ENCODE measurements around the gene ALKBH1.
"Not testable (repeated sequence)": the region's sequence is repeated elsewhere in the genome, so short reads cannot be mapped to it uniquely, and the experiment has no call there.

Gene ALKBH1

DNA sequence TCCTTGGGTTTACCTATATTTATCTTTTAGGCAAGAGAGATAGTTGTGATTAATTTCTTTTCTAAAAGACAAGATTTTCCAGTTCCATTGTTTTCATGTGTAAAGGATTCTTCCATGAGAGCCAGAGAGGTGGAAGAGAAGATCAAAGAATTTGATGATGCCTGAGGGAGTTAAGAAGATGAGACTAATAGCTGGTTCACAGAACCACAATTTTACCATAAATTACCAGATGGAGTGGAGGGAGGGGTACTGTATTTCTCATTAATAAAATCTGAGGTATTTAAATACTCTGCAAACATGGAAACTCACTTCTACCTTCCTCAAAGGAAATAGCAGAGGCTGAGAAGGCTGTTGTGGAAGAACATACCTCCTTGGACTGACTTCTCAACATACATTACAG is 34.6 kb downstream of the ALKBH1 start:
- no peak for DNase-seq

DNA sequence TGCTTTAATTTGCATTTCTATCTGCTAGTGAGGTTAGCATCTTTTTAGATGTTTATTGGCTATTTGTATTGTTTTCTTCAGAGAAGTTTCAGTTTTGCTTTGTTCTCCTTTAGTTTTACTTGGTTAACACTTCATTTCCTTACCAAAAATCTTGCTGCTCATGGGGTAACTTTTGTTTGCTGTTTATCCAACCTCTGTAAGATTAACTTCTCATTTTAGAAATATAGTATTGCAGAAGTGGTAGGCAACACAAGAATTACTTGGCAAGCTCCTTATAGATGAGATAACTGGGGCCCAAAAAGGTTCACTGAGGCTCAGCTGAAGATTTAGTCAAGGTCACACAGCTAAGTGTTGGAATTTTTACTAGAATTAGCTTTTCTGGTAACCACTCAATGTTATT is 40.5 kb downstream of the ALKBH1 start:
- no peak for DNase-seq

DNA sequence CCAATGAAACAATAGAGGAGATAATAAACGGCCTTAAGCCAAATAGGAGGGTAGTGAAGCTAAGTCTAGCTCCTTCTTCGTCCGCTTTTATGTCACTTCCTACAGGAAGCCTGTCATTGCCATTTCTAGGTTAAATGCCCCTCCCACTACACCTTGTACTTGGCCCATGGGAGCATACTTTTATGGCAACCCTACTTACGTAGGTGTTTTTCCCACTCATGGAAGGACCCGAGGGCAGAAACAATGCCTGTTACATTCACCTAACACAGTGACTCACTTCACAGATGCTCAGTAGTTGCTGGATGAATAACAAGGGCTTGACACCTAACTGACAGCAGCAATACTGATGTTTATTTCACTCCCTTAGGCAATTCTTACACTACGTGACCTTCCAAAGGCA is 44.5 kb downstream of the ALKBH1 start:
- no peak for DNase-seq

DNA sequence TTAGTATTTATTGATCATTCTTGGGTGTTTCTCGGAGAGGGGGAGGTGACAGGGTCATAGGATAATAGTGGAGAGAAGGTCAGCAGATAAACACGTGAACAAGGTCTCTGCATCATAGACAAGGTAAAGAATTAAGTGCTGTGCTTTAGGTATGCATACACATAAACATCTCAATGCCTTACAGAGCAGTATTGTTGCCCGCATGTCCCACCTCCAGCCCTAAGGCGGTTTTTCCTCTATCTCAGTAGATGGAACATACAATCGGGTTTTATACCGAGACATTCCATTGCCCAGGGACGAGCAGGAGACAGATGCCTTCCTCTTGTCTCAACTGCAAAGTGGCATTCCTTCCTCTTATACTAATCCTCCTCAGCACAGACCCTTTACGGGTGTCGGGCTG is 46.3 kb downstream of the ALKBH1 start:
- not testable (repeated sequence) for DNase-seq

DNA sequence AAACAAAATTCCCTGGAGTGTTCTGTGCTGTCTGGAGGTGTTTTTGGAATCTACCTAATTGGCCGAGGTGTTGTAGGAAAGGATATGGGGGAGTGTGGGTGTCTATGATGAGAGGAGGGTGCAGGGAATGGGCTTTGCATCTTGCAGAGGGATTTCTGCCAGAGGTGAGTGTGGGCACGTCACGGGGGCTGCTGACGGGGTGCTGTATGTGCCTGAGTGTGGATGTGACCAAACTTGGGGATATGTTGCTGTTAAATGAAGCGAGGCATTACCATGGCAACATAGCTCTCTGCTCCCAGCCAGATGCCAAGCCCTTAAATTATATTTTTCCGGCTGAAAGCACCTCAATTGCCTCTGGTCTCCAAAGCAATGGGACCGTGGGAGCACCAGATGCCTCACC is 47.1 kb downstream of the ALKBH1 start:
- DNase-seq: peak in 46 of 58 donors; percentile 2 to 72 (median 30)

DNA sequence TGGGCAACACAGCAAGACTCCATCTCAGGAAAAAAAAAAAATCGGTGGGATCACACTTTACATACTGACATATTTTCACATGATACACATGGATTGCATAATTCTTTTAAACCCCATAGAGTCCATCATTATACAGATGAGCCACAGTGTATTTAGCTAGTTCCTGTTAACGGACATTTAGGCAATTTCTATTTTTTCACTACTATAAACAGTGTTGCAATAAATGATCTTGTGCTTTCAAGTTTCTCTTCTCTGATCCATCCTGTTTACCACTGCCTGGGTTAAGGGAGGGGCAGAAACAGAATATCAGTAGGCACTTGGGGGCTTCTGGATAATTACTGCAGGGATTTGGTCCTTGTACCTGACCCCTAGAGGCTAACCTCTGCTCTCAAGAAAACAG is 48.0 kb downstream of the ALKBH1 start:
- no peak for DNase-seq

DNA sequence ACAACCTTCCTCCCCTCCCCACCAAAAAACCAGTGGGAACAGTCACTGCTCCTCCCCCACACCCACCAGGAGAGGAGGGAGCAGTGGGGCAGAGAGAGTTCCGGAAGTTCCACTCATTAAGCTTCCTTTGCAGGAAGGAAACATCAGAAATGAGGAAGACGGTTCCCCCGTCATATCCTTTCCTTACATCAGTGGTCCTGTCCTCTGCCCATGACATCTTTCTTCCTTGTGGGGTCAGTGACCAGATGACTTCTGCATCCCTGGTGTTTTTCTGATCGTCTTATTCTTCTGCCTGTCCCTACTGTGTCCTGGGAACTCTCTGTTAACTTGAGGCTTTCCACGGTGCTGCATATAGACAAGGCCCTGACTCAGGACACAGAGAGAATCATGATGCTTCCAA is 50.5 kb downstream of the ALKBH1 start:
- no peak for DNase-seq

DNA sequence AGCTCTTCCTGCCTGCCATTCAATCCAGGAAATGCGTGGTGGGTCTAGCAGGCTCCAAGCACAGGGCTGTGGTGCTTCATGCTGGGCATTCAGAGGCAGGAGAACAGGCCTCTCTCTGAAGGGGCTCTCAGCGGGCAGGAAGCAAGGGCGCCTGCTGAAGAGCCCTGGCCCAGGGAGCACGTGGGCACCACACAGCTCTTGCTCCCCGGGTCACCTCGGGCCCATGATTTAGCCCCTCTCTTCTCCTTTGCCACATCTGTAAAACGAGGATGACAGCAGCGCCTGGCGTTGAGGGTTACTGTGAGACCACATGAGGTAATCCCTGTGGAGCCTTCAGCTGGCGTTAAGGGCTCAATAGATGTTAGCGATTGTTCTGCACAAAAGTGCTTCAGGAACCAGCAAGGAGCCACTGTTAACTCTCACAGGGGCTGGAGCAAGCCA is 53.8 kb downstream of the ALKBH1 start:
- DNase-seq: no peak

DNA sequence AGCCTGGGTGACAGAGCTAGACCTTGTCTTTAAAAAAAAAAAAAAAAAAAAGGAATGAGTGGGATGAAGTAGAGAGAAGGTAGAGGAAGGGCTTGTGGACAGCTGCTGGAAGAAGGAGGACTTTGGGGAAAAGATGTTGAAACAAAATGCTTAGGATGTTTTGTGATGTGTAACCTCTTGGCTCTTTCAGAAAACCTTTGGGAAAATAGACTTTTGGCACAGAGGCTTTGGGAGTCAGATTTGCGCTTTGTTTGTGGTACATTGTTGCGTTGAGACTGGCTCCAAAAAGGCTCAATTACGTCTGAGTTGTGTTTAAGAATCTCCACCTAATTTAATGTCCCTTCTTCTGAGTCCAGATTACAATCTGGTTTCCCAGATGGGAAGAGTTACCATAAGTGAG is 58.5 kb downstream of the ALKBH1 start:
- DNase-seq: no peak

DNA sequence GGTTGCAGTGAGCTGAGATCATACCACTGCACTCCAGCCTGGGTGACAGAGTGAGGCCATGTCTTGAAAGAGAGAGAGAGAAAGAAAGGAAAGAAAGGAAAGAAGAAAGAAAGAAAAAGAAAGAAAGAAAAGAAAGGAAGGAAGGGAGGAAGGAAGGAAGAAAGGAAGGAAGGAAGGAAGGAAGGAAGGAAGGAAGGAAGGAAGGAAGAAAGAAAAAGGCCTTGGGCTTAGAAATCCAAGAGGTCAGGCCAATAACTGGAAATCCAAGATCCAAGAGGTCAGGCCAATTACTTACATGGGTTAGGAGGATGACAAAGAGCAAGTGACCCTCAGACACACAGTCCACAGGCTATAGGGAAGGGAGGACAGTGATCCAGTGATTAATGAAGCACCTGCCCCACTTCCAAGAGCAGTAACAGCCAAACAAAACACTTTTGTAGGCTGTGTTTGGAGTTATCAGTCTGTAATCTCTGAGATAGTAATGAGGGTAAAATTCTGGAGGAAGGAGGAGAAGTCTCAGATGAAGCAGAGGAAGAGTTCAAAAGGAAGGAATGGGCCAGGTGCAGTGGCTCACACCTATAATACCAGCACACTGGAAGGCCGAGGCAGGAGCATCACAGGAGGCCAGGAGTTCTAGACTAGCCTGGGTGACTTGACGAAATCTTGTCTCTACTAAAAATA is 59.2 kb downstream of the ALKBH1 start:
- no peak for DNase-seq

DNA sequence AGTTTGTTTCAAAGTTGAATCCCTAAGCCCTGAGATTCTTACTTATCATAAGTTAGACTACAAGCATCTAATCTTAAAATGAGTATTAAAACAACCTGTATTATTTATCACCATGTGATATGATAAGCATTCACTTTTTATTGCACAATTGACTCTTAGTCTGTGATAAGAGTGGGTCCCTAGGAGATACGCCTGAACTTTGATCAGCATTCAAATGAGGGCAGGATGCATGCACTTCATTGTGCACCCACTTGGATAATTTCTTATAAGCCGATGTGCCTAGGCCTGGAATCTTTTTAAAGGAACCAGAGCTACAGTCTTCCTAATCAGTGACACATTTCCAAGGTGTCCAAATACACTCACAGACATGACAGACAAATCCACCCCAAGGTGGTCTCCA is 60.0 kb downstream of the ALKBH1 start:
- no peak for DNase-seq

DNA sequence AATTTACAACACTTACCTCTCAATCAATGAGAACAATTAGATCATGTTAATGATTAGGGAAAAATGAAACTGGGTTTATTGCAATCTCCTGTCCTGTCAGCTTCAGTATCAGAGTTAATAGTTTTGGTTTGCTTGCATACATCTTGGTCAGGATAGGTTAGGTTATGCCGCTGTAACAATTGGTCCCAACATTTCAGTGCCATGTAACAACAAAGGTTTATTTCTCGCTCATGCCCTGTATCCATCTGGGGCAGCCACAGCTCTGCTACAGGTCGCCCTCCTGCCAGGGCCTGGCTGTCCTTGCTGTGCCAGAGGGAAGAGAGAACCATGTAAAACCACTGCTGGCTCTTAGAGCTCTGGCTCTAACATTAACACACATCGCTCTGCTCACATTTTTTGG is 60.9 kb downstream of the ALKBH1 start:
- no peak for DNase-seq

DNA sequence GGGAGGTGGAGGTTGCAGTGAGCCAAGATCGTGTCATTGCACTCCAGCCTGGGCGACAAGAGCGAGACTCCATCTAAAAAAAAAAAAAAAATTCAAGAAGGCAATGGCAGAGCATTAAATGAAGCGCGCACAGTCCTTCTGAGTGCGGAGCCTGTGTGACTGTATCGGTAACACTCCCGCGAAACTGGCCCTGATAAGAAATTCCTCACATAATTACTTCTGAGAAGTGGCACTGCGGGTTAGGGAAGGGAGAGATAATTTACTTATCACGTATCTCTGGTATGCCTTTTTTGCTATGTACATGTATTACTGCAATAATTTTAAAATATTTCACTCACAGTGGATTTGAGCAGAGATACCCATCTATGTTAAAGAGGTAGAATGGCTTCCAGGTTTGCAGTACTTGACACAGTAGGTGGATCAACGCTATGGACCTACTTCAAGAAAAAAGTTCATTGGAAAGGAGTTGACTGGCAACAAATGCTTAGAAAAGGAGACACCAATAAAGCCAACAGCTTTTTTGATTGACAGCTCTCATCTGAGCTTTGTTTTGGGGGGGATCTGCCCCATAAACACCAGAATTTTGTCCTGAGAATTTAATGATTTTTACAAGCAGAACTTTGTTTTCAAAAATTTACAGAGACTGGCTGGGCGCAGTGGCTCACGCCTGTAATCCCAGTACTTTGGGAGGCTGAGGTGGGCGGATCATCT is 62.1 kb downstream of the ALKBH1 start:
- no peak for DNase-seq

DNA sequence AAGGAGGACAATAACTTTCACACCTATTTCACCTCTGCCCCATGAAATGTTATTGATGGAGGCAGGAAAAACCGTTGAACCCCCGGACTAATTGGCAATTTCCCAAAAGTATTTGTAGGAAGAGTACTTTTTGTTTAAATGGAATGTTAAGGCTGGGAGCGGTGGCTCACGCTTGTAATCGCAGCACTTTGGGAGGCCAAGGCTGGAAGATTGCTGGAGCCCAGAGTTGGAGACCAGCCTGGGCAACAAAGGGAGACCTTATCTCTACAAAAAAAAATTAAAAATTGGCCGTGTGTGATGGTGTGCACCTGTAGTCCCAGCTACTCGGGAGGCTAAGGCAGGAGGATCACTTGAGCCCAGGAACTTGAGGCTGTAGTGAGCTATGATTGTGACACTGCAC is 65.4 kb downstream of the ALKBH1 start:
- DNase-seq: peak in 1 of 58 donors; percentile 53

DNA sequence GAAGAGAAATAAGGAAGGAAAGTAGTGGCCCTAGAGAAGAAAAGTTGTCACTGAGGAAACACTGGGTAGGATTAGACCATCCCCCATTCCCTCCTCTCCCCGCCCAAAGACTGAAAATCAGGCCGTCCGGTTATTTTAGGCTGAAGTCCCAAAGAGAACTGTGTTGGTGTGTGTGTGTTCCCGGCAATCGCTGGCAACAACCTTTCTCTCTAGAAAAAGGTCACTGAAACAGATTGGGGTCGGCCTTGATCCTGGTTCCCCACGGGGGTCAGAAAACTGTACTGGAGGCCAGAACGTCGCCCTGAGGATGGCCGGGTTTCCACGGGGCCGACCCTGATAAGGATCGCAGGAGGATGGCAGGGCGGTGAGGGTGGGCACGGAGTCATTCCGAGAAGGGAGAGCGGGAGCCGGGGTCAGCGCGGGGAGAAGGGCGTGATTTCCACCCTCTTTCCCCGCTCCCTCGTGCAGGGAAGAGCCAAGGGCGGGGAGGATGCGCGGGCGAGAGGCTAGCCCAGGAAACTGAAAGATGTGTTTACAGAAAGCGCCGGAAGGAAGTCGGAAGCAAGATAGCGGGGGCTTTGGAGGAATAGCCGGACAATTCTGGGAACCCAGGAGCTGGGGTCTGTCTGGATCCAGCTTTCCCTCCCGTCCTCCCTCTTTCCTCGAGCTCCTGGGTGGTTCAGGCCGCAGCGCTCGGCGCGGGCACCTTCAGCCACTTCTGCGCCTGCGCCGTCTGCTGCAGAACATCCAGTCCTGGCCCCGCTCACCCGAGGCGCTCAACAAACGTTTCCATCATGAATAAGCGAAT is 66.1 kb downstream of the ALKBH1 start:
- peak in 44 of 58 donors; percentile 9 to 59 (median 39) for DNase-seq

DNA sequence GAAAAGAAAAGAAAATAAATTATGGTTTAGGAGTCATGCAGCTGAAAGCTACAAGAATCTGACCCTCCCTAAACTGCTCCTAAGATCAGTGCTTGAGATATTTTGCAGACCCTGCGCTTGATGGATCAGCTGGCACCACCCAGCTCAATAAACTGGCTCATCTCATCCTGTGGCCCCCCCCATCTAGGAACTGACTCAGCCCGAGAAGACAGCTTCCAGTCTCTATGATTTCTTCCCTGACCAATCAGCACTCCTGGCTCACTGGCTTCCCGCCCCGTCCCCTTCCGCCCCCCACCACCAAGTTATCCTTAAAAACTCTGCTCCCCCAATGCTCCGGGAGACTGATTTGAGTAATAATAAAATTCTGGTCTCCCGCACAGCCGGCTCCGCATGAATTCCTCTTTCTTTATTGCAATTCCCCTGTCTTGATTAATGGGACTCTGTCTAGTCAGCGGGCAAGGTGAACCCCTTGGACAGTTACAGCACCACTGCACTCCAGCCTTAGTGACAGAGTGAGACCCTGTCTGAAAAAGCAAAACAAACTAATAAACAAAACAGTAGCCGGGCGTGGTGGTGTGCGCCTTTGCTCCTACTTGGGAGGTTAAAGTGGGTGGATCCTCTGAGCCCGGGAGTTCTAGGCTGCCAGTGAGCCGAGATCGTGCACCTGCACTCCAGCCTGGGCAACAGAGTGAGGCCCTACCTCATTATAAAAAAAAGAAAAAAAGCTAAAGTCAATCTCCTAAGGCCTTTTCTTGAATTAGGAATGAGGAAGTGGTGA is 66.9 kb downstream of the ALKBH1 start:
- DNase-seq: peak in 1 of 58 donors; percentile 1

DNA sequence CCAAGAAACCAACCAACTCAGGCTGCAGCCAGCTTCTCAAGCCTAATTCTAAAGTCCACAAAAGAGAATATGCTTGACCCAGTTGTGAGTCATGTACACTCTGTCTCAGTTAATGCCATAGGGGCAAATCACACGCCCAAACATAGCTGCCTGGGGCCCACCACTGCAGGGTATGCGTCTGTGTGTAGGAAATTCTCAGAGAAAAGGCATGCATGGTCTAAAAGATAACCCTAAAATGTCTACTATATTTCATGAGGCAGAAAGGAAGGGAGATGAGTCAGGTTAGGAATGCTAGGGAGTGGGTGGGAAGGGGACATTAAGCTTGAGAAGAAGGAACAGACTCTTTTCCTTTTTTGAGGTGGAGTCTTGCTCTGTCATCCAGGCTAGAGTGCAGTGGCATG is 69.1 kb downstream of the ALKBH1 start:
- no peak for DNase-seq

DNA sequence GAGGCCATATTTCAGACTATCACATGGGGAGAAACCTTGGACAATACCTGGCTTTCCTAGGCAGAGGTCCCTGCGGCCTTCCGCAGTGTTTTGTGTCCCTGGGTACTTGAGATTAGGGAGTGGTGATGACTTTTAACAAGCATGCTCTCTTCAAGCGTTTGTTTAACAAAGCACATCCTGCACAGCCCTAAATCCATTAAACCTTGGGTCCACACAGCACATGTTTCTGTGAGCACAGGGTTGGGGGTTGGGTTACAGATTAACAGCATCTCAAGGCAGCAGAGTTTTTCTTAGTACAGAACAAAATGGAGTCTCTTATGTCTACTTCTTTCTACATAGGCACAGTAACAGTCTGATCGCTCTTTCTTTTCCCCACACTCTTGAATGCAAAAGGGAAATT is 72.0 kb downstream of the ALKBH1 start:
- not testable (repeated sequence) for DNase-seq

DNA sequence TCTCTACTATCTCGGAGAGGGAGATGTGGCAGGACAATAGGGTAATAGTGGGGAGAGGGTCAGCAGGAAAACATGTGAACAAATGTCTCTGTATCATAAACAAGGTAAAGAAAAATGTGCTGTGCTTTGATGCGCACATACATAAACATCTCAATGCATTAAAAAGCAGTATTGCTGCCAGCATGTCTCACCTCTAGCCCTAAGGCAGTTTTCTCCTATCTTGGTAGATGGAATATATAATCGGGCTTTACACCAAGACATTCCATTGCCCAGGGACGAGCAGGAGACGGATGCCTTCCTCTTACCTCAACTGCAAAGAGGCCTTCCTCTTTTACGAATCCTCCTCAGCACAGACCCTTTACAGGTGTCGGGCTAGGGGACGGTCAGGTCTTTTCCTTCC is 72.4 kb downstream of the ALKBH1 start:
- not testable (repeated sequence) for DNase-seq

DNA sequence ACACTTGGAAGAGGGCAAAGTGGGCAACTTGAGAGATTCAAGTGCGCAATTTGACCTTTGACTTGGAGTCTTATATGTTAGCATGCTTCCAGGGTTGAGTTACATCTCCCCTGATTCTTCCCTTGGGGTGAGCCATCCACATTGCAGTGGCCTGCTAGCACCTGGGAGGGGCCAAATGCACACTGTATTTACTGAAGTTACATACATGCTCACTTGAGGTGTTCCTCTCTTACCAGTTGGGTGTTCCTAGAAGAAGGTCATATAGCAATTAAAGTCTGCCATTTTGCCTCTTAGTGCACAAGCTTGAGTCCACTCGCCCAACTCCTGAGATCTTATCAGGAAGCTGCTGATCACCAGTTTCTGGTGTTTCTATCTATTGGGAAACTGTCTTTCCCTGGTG is 77.7 kb downstream of the ALKBH1 start:
- no peak for DNase-seq

DNA sequence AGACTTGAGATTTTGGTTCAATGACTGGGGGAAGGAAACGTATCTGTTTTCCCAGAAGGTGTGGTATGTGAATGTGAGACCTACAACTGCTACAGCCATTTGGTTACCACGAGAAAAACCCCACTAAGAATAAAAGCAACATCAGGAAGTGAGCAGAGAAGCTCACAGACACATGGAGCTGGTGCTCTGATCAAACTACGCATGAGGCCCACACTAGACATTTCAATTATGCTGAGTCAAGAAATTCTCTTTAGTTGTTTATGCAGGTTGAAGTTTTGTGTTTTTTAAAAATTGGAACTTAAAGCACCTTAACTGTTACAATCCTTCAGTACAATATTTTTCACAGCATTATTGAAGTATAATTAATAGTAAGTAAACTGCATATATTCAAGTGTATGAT is 82.5 kb downstream of the ALKBH1 start:
- DNase-seq: no peak

DNA sequence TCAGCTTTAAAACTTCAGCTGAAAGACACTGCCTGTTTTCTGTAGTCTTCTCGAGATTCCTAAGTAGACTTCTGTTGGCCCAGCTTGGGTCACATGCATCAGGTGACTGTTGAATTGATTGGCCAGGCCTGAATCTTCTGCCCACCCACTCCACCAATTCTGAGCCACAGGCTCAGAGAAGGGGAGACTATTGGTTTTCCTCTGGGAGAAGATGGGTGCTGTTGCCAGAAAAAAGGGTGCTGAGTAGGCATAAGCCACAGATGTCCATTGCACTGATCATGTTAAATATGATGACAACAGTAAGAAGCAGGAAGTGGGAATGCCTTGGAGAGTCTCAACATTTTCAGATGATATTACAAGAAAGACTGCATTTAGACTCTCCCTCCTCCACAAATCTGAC is 84.6 kb downstream of the ALKBH1 start:
- DNase-seq: no peak
